ENCODE results near the gene AADACL2.

DNA sequence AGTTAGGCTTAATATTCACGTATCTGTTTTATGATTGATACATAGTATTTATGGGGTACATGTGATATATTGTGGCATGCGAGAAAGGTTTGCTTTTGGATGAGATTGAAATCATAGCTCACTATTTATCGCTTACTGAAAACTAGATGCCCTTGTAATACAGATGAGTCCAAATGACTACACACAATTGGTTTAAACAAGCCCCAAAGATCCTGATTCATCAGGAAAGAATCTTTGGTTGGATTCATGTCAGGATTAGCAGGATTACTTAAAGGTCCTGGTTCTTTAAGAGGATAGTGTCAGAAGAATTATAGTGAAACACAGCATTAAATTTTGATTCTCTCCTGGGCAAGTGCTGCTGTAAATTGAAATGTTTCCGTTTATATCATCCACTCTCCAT lies 61.5 kb downstream of the AADACL2 start:
- TF ChIP-seq, protein P1, sequence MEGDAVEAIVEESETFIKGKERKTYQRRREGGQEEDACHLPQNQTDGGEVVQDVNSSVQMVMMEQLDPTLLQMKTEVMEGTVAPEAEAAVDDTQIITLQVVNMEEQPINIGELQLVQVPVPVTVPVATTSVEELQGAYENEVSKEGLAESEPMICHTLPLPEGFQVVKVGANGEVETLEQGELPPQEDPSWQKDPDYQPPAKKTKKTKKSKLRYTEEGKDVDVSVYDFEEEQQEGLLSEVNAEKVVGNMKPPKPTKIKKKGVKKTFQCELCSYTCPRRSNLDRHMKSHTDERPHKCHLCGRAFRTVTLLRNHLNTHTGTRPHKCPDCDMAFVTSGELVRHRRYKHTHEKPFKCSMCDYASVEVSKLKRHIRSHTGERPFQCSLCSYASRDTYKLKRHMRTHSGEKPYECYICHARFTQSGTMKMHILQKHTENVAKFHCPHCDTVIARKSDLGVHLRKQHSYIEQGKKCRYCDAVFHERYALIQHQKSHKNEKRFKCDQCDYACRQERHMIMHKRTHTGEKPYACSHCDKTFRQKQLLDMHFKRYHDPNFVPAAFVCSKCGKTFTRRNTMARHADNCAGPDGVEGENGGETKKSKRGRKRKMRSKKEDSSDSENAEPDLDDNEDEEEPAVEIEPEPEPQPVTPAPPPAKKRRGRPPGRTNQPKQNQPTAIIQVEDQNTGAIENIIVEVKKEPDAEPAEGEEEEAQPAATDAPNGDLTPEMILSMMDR (IDR thresholded peaks at IDR 0.05) = no peak
- TF ChIP-seq POLR2A (IDR thresholded peaks at IDR 0.05) = no peak

Data from heart left ventricle (tissue), 13 donors.